ENCODE measurements around the gene PEA15.

PEA15 gene

GRCh38 chr1:160186246-160186645, 18.9 kb upstream of the PEA15 start:
- DNase-seq = no peak

- no peak for DNase-seq
These were observed 18.5 kb upstream of the PEA15 start for GRCh38 chr1:160186729-160187128.

- DNase-seq = no peak
These were observed 17.8 kb upstream of the PEA15 start for GRCh38 chr1:160187407-160187806.

GRCh38 chr1:160188341-160188740, 16.8 kb upstream of the PEA15 start:
- no peak for DNase-seq

GRCh38 chr1:160189649-160190625, 15.2 kb upstream of the PEA15 start, which contains the start of gene CASQ1:
CASQ1 (plus strand) TSS chr1:160190575; CDS start chr1:160190752, 177 bp downstream.
- DNase-seq = no peak

GRCh38 chr1:160191756-160192155, 13.4 kb upstream of the PEA15 start:
- DNase-seq = no peak

DNA sequence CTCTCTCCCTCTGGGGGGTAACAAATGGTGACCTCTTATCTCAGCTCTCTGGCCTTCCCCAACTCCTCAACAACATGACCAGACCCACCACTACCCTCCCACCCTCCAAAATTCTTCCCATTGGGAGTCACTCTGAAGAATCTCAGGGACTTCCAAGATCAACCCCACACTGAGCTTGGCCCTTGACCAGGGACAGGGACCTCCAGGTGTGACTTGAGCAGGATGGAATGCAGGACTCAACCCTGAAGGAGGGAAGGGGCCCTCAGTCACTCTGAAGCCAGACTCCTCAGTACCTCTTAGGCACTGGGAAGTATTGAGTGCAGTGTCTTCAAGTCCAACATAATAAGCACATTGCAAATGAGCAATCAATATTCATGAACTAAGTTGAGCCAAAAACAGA, 12.9 kb upstream of the PEA15 start:
- DNase-seq = no peak

- peak; percentile 92 for DNase-seq
These were observed 11.9 kb upstream of the PEA15 start for GRCh38 chr1:160193091-160193819.

DNA sequence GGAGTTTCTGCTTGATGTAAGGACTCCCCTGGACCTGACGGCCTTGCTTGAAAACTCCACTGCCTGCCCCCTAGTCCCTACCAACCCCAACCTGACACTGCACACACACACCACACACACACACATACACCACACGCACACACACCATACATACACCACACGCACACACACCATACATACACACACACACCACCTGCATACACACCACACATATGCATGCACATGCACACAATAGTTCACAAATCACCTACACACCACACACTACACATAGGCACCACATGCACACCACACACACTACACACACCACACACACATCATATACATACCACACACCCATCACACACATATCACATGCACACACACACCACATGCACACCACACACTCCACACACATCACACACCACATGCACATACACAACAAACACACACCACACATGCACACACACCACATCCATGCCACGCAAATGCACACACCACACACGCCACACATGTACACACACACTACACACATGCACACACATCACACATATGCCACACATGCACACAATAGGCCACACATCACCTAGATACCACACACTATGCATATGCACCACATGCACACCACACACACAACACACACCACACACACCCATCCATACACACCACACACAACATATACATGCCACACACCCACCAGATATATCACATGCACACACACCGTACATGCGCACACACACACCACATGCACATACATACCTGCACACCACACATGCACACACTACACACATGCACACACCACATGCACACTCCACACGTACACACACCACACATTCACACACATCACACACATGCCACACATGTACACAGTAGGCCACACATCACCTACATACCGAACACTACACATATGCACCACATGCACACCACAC, 11.1 kb upstream of the PEA15 start:
- no peak for DNase-seq

- DNase-seq = no peak
These were observed 10.5 kb upstream of the PEA15 start for GRCh38 chr1:160194737-160195059.

- DNase-seq = no peak
These were observed 9.0 kb upstream of the PEA15 start for GRCh38 chr1:160196143-160196542.

- no peak for DNase-seq
These were observed 8.0 kb upstream of the PEA15 start for GRCh38 chr1:160197231-160197630.

GRCh38 chr1:160200786-160201185, 4.4 kb upstream of the PEA15 start:
- no peak for DNase-seq

- peak; percentile 34 for DNase-seq
These were observed 500 bp upstream of the PEA15 start for GRCh38 chr1:160204526-160205241.

GRCh38 chr1:160206036-160206389, 829 bp downstream of the PEA15 start:
- DNase-seq = peak; percentile 64

DNA sequence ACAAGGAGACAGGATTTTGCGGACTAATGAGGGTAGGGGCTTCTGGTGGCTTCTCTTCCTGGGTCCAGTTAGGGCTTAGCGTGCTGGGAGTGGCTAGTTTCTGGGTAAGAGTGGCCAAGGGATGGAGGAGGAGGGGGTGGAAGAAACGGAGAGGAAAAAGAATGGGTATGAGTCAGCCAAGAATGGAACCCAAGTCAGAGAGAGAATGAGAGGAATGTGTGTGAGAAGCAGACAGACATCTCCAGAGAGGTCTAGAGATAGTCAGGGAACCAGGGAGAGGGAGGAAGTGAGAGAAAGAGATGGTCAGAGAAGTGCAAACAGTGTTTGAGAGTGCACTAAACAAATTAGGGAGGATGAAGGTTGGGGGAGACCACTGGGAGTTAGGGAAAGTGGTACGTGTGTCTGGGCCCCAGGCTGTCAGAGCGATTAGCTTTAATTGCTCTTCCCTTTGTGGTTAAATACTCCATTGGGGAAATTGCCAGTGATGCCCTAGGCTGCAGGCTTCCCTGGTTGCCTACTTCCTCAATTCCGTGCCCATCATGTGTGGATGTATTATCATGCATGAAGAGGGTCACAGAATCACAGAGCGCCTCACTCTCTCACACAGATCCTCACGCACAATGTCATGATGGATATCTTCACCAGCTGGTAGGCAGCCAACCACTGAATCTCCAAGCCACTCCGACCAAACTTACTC, 1.4 kb downstream of the PEA15 start:
- peak; percentile 37 for DNase-seq

GRCh38 chr1:160207118-160207650, 2.0 kb downstream of the PEA15 start:
- DNase-seq = no peak

DNA sequence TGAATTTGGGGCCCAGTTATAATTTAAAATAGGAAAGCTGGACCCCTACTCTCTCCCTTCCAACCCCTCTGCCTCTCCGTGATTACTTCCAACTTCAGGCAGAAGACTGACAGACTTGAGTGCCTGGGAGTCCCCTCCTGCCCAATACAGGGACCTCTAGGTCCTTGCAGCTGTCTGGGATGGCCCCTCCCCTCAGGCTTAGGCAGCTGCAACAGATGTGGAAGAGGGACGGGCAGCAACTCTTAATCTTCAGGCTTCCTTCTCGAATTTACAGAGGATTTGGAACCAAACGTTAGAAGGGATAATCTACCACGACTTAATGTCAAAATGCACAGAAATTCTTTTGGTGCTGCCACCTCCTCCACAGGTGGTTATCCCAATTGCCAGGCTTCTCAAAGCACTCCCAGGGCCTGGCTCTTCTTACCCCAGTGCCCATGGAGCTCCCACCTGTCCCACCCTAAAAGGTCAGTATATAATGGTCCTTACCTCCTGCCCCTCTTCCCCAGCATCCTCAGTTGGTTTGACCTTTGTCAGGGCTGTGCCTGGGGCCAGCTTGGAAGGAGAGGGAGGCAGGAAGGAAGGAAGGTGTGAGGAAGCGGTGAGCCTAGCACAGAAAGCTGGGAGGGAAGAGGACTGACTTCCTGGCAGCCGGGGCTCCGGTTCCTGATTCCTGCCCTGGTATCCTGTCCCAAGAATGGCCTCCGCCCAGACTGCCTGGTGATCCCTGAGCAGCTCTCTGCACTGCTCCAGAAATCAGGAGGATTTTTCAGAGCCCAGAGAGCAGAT, 2.8 kb downstream of the PEA15 start:
- DNase-seq = no peak

DNA sequence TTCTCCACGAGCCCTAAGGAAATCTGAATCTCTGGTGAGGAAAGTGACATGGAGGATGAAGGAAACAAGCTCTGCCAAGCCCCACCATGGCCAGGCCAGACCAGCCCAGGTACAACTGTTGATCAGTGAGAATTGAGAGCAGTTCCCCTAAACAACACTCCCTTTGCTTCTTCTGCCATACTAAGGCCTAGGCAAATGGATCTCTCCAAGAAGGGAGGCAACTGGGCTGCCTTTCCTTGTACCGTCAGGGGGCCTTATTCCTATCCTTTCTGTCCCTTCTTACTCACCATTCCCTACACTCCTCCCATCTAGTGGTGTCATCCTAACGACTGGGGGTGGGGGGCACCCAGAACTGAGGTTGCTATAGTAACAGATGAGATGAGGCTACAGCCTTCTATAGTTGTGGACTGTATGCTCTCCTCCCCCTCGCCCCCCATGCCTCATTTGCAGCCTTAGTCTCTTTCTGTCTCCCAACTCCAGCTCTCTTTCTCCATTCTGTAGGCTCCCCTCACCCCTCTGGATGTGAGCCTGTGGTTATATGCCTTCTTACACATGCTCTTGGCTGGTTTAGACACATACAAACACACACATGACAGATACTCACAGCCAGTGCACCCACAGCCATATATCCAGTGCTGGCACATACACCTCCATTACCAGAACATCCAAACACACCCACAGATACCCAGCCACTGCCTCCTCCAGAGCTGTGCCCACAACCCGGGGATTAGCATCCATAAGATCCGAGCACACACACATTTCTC, 3.6 kb downstream of the PEA15 start:
- no peak for DNase-seq

All from OCI-M1 (cell line).